OCI-LY3 (cell line): ENCODE measurements around the gene ZC3H10.

Experiments
- H2AFZ ChIP-seq: fragments of 200-600, 300-600 bp; shearing (Covaris generic); 2 replicates; pipeline ENCODE4 v1.6.0; 2014; ENCODE audit warnings: antibody characterized with exemption, low read depth, low read length
- H3K27ac ChIP-seq: fragments of 200-600, 300-600 bp; sonication (generic); 2 replicates; pipeline ENCODE4 v1.5.1; 2014; ENCODE audit warnings: mild to moderate bottlenecking, low read length, moderate library complexity, mixed read lengths
- H3K27me3 ChIP-seq: fragments of 200-600, 300-600 bp; sonication (generic); 2 replicates; pipeline ENCODE4 v1.6.1; 2014; ENCODE audit warnings: low read depth, low read length, mixed read lengths
- H3K36me3 ChIP-seq: fragments of 200-600, 300-600 bp; sonication (generic); replicated peaks from 2 replicates; pipeline ENCODE3; 2014; ENCODE audit warnings: low read depth, low read length, mixed read lengths
- H3K4me1 ChIP-seq: fragments of 300-600, 200-600 bp; sonication (generic); 2 replicates; pipeline ENCODE4 v1.6.1; 2014; ENCODE audit warnings: low read length, mixed read lengths
- H3K4me2 ChIP-seq: fragments of 200-600, 300-600 bp; sonication (generic); 2 replicates; pipeline ENCODE4 v1.6.1; 2014; ENCODE audit warnings: low read length, mixed read lengths
- H3K4me3 ChIP-seq: fragments of 300-600, 200-600 bp; sonication (generic); 2 replicates; pipeline ENCODE4 v1.5.1; 2014; ENCODE audit warnings: antibody characterized with exemption, mild to moderate bottlenecking, low read length, moderate library complexity
- H3K79me2 ChIP-seq: fragments of 300-600, 200-600 bp; shearing (Covaris generic); 2 replicates; pipeline ENCODE4 v1.6.1; 2014; ENCODE audit warnings: mild to moderate bottlenecking, low read length, mixed read lengths
- H3K9ac ChIP-seq: fragments of 300-600, 200-600 bp; shearing (Covaris generic); 2 replicates; pipeline ENCODE4 v1.6.0; 2014; ENCODE audit warnings: mild to moderate bottlenecking, low read length, moderate library complexity
- H3K9me3 ChIP-seq: fragments of 200-600, 300-600 bp; shearing (Covaris generic); 2 replicates; pipeline ENCODE4 v1.6.1; 2014; ENCODE audit warnings: low read length, mixed read lengths; ENCODE audit not compliant: insufficient read depth
- H4K20me1 ChIP-seq: fragments of 200-600, 300-600 bp; sonication (generic); 2 replicates; pipeline ENCODE4 v1.6.1; 2016; ENCODE audit warnings: low read length, mixed read lengths; ENCODE audit not compliant: insufficient read depth
- EZH2phosphoT487 ChIP-seq: fragments of 200-600 bp; shearing (Covaris generic); IDR thresholded peaks from 2 replicates; pipeline ENCODE4 v1.6.1; 2018; ENCODE audit warnings: antibody characterized with exemption, mixed run types, low read depth
- TF ChIP-seq, protein P1 (sequence below): fragments of 200-600, 300-600 bp; sonication (generic); IDR thresholded peaks from 2 replicates; pipeline ENCODE4 v1.5.1; 2014; ENCODE audit warnings: antibody characterized with exemption, low read length, low read depth

ZC3H10 gene

DNA sequence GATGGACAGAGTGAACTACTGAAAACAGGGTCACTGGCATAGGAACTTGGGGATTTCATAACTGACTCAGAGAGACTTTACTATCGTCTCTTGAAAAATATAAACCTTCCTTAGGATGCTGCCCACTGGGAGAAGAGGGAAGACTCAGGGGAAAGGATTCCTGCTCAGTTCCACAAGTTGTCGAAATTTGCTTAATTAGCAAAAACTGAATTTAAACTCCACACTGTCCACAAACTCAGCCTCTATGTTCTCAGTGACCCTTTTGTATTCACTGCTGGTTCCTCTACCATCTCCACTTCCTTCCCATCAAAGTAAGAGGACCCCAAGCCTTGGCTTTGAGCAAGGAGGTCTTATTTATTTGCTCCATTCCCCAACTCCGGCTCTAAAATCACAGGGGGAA lies 27.2 kb downstream of the ZC3H10 start:
- Histone ChIP-seq H3K36me3 (peaks cover 41% of the 10 kb centered on the region), H3K27ac (no peak overlapping the region), H3K27me3 (no peaks in the 10 kb centered on the region), H3K79me2 (no peaks in the 10 kb centered on the region), H3K9ac (no peak overlapping the region), H2AFZ (no peak overlapping the region), H3K4me3 (no peak overlapping the region), H4K20me1 (no peaks in the 10 kb centered on the region), H3K9me3 (no peaks in the 10 kb centered on the region), H3K4me1 (no peaks in the 10 kb centered on the region), H3K4me2 (no peak overlapping the region)
- TF ChIP-seq EZH2phosphoT487: no peak
- TF ChIP-seq, protein P1, sequence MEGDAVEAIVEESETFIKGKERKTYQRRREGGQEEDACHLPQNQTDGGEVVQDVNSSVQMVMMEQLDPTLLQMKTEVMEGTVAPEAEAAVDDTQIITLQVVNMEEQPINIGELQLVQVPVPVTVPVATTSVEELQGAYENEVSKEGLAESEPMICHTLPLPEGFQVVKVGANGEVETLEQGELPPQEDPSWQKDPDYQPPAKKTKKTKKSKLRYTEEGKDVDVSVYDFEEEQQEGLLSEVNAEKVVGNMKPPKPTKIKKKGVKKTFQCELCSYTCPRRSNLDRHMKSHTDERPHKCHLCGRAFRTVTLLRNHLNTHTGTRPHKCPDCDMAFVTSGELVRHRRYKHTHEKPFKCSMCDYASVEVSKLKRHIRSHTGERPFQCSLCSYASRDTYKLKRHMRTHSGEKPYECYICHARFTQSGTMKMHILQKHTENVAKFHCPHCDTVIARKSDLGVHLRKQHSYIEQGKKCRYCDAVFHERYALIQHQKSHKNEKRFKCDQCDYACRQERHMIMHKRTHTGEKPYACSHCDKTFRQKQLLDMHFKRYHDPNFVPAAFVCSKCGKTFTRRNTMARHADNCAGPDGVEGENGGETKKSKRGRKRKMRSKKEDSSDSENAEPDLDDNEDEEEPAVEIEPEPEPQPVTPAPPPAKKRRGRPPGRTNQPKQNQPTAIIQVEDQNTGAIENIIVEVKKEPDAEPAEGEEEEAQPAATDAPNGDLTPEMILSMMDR: no peak

DNA sequence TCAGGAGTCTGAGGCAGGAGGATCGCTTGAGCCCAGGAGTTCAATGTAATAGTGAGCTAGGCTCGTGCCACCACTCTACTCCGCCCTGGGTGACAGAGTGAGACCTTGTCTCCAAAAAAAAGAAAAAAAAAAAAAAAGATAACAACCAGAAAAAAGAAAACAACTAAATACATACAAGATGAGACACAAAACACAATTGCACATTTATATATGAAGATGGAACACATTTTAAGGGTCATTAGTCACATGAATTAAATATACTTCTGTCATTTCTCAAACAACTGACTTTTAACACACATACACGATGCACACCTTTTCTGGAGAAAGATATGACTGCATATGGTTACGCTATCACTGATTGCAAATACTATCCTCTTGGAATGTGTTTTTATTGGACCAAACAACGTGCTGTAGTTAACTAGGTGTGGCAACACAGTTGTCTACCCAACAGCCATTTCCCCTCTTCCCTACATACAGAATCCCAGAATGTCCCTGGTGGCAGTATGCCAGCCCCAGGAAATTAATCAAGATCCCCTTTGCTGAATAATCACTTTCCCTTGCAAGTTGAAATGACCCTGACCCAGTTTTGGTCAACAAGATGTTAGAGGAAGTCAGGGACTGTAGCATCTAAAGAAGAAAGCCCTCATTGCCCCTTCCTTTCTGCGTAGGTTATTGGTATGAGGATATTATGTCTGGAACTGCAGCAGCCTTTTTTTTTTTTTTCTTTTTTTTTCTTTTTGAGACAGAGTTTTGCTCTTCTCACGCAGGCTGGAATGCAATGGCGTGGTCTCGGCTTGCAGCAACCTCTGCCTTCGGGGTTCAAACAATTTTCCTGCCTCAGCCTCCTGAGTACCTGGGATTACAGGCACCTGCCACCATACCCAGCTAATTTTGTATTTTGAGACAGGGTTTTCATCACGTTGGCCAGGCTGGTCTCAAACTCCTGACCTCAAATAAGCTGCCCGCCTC lies 28.7 kb downstream of the ZC3H10 start:
- Histone ChIP-seq H4K20me1 (no peaks in the 10 kb centered on the region), H3K4me2 (no peak overlapping the region), H3K36me3 (peaks cover 33% of the 10 kb centered on the region), H3K9me3 (no peaks in the 10 kb centered on the region), H3K4me3 (no peak overlapping the region), H3K4me1 (peaks cover 3% of the 10 kb centered on the region; the same call in 1 of the 2 replicates), H3K79me2 (peaks cover 4% of the 10 kb centered on the region; the same call in 1 of the 2 replicates), H3K9ac (no peak overlapping the region), H3K27me3 (no peaks in the 10 kb centered on the region), H2AFZ (no peak overlapping the region), H3K27ac (no peak overlapping the region)
- TF ChIP-seq EZH2phosphoT487: no peak
- TF ChIP-seq, protein P1: no peak

DNA sequence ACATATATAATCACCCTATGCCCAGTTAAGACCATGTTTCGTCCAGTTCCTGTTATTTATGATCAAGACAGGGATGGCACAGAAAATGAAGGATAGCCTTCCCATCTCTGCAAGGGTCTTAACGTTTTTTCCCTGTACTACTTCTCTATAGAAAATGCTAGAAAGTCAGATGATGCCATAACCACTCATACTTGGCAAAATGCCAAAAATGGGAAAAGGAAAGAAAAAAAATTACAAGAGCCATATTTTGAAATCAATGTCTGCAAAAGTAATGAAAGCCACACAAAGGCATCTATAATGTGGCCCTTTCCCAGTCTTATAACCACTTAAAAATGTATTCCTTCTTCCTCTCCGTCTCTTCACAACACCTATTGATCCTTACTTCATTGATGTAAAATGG lies 32.5 kb downstream of the ZC3H10 start:
- no peaks in the 10 kb centered on the region for H3K36me3 ChIP-seq
- no peaks in the 10 kb centered on the region for H3K9me3 ChIP-seq
- H2AFZ ChIP-seq: no peak overlapping the region
- no peak for TF ChIP-seq EZH2phosphoT487
- TF ChIP-seq, protein P1: no peak
- peaks cover 11% of the 10 kb centered on the region for H3K4me1 ChIP-seq
- no peaks in the 10 kb centered on the region for H4K20me1 ChIP-seq
- H3K9ac ChIP-seq: no peak overlapping the region
- H3K27me3 ChIP-seq: no peaks in the 10 kb centered on the region
- no peak overlapping the region for H3K27ac ChIP-seq
- peaks cover 8% of the 10 kb centered on the region; the same call in 1 of the 2 replicates for H3K79me2 ChIP-seq
- H3K4me3 ChIP-seq: no peak overlapping the region
- no peak overlapping the region for H3K4me2 ChIP-seq

DNA sequence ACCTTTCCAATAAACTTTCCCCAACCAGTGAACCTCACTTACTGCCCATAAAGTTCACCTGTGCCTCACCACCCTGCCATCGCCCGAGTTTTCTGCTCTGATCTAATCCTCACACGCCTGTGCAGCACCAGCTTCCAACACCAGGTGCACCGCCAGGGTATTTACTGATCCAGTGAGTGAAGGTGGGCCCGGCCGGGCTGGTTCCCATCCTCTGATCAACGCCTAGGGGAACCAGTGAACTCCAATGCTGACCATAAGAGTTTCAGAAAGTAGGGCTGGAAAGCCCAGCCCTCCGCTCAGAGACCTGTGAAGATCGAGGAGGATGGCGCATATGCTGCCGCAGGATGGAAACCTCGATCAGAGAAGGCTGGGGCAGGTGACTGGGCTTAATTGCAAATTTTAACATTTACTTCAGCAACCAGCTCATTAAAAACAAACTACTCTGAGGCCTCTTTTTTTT lies 33.6 kb downstream of the ZC3H10 start:
- H3K27me3 ChIP-seq: no peaks in the 10 kb centered on the region
- no peaks in the 10 kb centered on the region for H3K36me3 ChIP-seq
- H3K9me3 ChIP-seq: no peaks in the 10 kb centered on the region
- H3K4me2 ChIP-seq: peak overlapping the region; percentile 91
- no peaks in the 10 kb centered on the region for H4K20me1 ChIP-seq
- H3K4me3 ChIP-seq: peak overlapping the region; percentile 91
- H3K4me1 ChIP-seq: peaks cover 11% of the 10 kb centered on the region
- peak overlapping the region; percentile 88 for H2AFZ ChIP-seq
- peaks cover 8% of the 10 kb centered on the region; the same call in 1 of the 2 replicates for H3K79me2 ChIP-seq
- TF ChIP-seq EZH2phosphoT487: no peak
- TF ChIP-seq, protein P1: peak; percentile 34
- peak overlapping the region; percentile 86 for H3K9ac ChIP-seq
- peak overlapping the region; percentile 78 for H3K27ac ChIP-seq
